Measurements from ENCODE around the gene GYS2. TPM values are rescaled to one million over a fixed set of nuclear protein-coding genes. Genes with fewer than 3 reads are reported as not detected.

Gene GYS2
- total RNA-seq, 4 donors from 2014 or later, result not detected

DNA sequence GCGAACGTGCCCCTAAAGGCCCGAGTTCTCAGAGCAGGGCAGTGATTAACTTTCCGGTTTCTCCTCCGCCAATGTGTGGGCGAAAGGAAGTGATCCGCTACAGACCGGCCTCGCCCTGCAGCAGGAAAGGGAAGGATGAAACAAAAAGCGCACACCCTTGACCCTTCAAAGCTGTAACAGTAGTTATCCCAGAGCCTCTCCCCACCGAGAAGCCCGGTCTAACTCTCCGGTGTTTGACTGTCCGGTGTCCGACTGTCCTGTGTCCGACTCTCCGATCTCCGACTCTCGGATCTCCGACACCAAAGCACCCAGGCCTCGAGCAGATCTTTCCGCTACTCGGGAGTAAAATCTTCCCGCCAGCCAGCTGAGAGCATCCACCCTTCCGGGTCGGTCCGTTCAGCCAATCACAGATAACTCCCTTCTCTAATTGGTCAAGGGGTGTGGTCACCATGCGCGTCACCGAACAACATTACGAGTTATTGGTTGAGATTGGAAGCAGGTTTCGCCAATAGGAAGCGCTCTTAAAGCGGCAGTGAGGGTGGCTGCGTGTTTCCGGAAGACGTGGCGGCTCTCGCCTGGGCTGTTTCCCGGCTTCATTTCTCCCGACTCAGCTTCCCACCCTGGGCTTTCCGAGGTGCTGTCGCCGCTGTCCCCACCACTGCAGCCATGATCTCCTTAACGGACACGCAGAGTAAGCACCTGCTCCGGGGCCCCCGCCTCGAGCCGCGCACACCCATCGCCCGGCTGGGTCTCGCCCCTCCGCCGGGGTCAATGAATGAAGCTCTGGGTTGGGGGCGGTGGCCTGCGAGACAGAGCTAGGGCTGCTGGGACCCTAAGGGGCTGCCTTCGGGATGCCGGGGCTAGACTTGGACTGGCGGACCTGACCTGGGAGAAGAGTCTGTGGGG is 103.1 kb downstream of the GYS2 start, which contains the start of the genes GOLT1B and RECQL:
Gene GOLT1B (plus strand): TSS at position 532 of the 906 bp plus-strand sequence. CDS start 135 bp downstream, at position 667.
Gene RECQL (minus strand): TSS at position 378 of the 906 bp plus-strand sequence. CDS start 2,065 bp downstream, outside the sequence.
- Histone ChIP-seq H3K4me1 (peaks cover 6 to 14% of the 10 kb centered on the region in 2 donors), H3K27ac (peak within 1 kb of the TSS; percentile 85 to 89), H3K36me3 (no peaks in the 10 kb centered on the region), H3K27me3 (no peaks in the 10 kb centered on the region), H3K9me3 (no peaks in the 10 kb centered on the region), H3K4me3 (peak within 1 kb of the TSS; percentile 87 to 98)
- peak; percentile 90 to 96 for DNase-seq
- TF ChIP-seq POLR2A (IDR thresholded peaks at IDR 0.05) (peak; percentile 53 to 68), CTCF (IDR thresholded peaks at IDR 0.05) (no peak)
- intact Hi-C loops (cut with DNase I; ENCODE audit: low total_unique reads), result no loop called here

DNA sequence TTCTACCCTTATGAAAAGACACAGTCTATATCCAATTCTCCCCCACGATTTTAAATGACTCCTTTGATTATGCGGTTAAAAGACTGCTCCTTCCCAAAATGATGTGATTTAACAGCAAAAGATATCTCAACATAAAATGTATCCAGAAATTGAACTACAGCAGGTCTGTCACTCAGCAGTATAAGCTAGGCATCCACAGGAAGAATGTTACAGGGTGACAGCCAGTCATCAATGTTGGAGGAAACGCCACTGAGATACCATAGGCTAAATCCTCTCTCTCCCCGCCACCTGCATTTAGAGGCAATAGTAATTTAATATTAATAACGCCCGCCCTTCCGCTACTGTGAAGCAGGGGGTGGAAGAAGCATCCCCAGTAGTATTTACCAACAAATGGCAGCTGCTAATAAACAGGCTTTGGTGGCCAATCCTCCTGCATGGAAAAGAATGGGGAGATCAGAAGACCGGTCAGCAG is 103.8 kb downstream of the GYS2 start:
- Histone ChIP-seq H3K4me3 (peak overlapping the region; percentile 87 to 98), H3K36me3 (no peaks in the 10 kb centered on the region), H3K9me3 (no peaks in the 10 kb centered on the region), H3K27ac (peak overlapping the region; percentile 79 to 85), H3K4me1 (peaks cover 6 to 14% of the 10 kb centered on the region in 2 donors), H3K27me3 (no peaks in the 10 kb centered on the region)
- TF ChIP-seq POLR2A (IDR thresholded peaks at IDR 0.05), result no peak
- no peak for TF ChIP-seq CTCF (IDR thresholded peaks at IDR 0.05)
- DNase-seq, result no peak
- intact Hi-C loops (cut with DNase I; ENCODE audit: low total_unique reads), result no loop called here

DNA sequence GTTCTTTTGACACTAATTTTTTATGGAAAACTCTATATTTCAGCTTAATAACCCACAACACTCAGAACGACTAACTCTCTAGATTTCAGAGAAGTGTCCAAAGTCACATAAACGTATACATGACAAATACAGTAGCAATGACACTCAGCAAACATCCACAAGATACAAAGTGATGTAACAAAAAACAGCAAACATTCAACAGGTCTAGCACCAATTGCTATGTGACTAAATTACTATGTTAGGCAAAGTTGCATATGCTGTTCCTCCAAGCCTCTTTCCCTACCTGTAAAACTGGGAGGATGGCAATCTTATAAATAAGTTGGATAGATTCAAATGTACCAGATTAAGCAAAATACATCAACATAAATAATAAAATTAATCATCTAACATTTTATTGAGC is 104.9 kb downstream of the GYS2 start:
- H3K27ac ChIP-seq, result no peak overlapping the region
- H3K9me3 ChIP-seq, result no peaks in the 10 kb centered on the region
- peaks cover 6 to 14% of the 10 kb centered on the region in 2 donors for H3K4me1 ChIP-seq
- no peaks in the 10 kb centered on the region for H3K36me3 ChIP-seq
- H3K4me3 ChIP-seq, result no peak overlapping the region
- intact Hi-C loops (cut with DNase I; ENCODE audit: low total_unique reads), result no loop called here
- H3K27me3 ChIP-seq, result no peaks in the 10 kb centered on the region
- DNase-seq, result no peak
- TF ChIP-seq POLR2A (IDR thresholded peaks at IDR 0.05) (no peak), CTCF (IDR thresholded peaks at IDR 0.05) (no peak)

Other genes starting within 250 kb of the GYS2 start
- not detected for gene IAPP, start 231.9 kb downstream of the GYS2 start, total RNA-seq
- gene PYROXD1, start 167.2 kb downstream of the GYS2 start, total RNA-seq, result 10 to 100 TPM in 3 of 4 donors, 1 to 10 TPM in 1; 4.4 to 24.7 (median 18.1) TPM
- 10 to 100 TPM; 15.4 to 99.0 (median 24.3) TPM for gene RECQL, start 103.2 kb downstream of the GYS2 start, total RNA-seq
- gene GOLT1B, start 103.1 kb downstream of the GYS2 start, total RNA-seq, result 10 to 100 TPM; 14.1 to 70.0 (median 31.4) TPM
- 1 to 10 TPM in 2 of 4 donors, under 1 TPM in 1, not detected in 1; 0.67 to 2.4 (median 1.2) TPM for gene SPX, start 78.6 kb downstream of the GYS2 start, total RNA-seq
- 100 to 1,000 TPM; 154 to 558 (median 252) TPM for gene LDHB, start 53.0 kb upstream of the GYS2 start, total RNA-seq
- 10 to 100 TPM in 2 of 4 donors, 1 to 10 TPM in 2; 6.1 to 44.9 (median 13.0) TPM for gene KCNJ8, start 169.9 kb upstream of the GYS2 start, total RNA-seq

All from uterus (tissue), 4 donors.